A673 (cell line): ENCODE data around the gene BICC1.

Experiments
- EZH2 ChIP-seq: fragments of 200-600 bp; sonication (generic); IDR thresholded peaks from 2 replicates; pipeline ENCODE4 v1.6.1; 2017; ENCODE audit warnings: borderline replicate concordance, low read depth, mild to moderate bottlenecking, mixed read lengths, antibody characterized with exemption, low read length; ENCODE audit not compliant: poor library complexity, severe bottlenecking
- TF ChIP-seq, protein P1 (sequence below): fragments of 300-800, 200-600 bp; sonication (generic); conservative IDR thresholded peaks from 2 replicates; pipeline ENCODE4 v1.5.1; 2017; ENCODE audit warnings: low read depth, mild to moderate bottlenecking, antibody characterized with exemption, low read length, moderate library complexity, mixed read lengths

DNA sequence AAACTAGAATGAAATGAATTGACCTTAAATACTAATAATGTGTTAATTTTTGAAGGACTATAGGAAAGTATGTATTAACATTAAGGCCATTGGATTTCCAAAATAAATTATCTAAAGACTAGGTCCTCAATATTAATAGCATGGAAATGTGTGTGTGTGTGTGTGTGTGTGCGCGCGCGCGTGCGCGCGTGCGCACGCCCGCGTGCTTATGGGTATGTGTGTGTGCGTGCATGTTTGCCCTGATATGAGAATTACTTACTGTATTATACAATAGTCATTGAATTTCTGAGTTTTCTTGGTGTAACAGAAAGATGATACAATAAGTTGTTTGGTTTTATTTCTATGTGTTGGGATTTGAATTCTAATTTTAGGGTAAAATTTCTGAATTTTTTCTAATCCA is 205.9 kb downstream of the BICC1 start:
- no peak for TF ChIP-seq EZH2
- TF ChIP-seq, protein P1, sequence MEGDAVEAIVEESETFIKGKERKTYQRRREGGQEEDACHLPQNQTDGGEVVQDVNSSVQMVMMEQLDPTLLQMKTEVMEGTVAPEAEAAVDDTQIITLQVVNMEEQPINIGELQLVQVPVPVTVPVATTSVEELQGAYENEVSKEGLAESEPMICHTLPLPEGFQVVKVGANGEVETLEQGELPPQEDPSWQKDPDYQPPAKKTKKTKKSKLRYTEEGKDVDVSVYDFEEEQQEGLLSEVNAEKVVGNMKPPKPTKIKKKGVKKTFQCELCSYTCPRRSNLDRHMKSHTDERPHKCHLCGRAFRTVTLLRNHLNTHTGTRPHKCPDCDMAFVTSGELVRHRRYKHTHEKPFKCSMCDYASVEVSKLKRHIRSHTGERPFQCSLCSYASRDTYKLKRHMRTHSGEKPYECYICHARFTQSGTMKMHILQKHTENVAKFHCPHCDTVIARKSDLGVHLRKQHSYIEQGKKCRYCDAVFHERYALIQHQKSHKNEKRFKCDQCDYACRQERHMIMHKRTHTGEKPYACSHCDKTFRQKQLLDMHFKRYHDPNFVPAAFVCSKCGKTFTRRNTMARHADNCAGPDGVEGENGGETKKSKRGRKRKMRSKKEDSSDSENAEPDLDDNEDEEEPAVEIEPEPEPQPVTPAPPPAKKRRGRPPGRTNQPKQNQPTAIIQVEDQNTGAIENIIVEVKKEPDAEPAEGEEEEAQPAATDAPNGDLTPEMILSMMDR = no peak
